GM23248 (cell line): ENCODE data around the gene PATE1.

Experiments used
- EZH2 ChIP-seq: fragments of 200-600 bp; sonication (generic); IDR thresholded peaks from 2 replicates; pipeline ENCODE4 v1.6.1; 2018; ENCODE audit warnings: antibody characterized with exemption, mild to moderate bottlenecking; ENCODE audit not compliant: insufficient read depth, poor library complexity, severe bottlenecking
- EZH2phosphoT487 ChIP-seq: fragments of 200-600 bp; sonication (generic); IDR thresholded peaks from 2 replicates; pipeline ENCODE4 v1.6.1; 2018; ENCODE audit warnings: antibody characterized with exemption, moderate library complexity, mild to moderate bottlenecking, low read depth; ENCODE audit not compliant: insufficient read depth

DNA sequence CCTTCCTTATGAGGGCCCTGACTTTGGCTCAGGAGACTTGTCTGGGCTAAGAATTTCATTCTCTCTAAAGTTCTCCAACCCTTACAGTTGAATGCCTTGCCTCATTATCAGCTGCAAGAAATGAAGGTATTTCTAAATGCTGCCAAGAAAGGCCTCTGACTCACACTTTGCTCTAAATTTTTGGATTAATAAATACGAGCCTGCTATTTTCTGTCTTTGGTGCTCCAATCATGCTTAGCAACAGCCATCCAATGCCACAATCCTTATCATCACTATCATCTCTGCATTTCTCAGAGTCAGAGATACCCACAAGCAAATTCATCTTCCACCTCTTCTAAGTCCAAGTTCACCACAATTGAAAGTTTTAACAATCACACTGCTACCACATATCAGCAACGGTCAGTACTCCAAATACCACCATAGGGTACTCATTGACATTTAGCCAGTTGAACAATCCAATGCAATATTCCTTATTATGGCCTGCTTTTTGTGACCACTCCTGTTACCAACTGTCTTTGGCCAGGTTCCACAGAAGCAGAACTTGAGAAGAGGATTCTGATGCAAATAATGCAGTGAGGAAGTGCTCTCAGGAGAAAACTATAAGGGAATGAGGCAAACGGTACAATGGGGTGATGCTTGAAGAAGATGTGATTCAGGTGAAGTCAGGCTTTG is 26.9 kb downstream of the PATE1 start:
- TF ChIP-seq EZH2phosphoT487 (0 out of 2 replicates have a peak, but pooled peaks have one; percentile 53), EZH2 (no peak)
